ENCODE results near the gene CFAP73.

- TF ChIP-seq POLR2A (IDR thresholded peaks at IDR 0.05; ENCODE audit: extremely low read depth, insufficient read length) = no peak
- TF ChIP-seq CTCF (IDR thresholded peaks at IDR 0.05; ENCODE audit: low read depth, low read length) = no peak
Observed at GRCh38 chr12:113128802-113129663, 20.5 kb upstream of the CFAP73 start.
